HepG2 (cell line): ENCODE measurements around the gene TJP3.

ENCODE experiments used
- ATF3 ChIP-seq: sonication (generic); formaldehyde crosslinking; IDR thresholded peaks from 2 replicates; pipeline ENCODE4 v1.4.0; 2020; ENCODE audit warnings: missing genetic modification reagents
- BRCA1 ChIP-seq: sonication (generic); formaldehyde crosslinking; IDR thresholded peaks from 2 replicates; pipeline ENCODE4 v1.4.0; 2020; ENCODE audit warnings: missing genetic modification reagents
- CTCF ChIP-seq: sonication (generic); formaldehyde crosslinking; IDR thresholded peaks from 2 replicates; pipeline ENCODE4 v1.5.0; 2020; ENCODE audit warnings: mild to moderate bottlenecking, missing genetic modification reagents, moderate library complexity
- ZKSCAN1 ChIP-seq: fragments of 150-350 bp; IDR thresholded peaks from 2 replicates; pipeline ENCODE4 v1.6.1; 2014; ENCODE audit warnings: low read length
- ZNF513 ChIP-seq: sonication (generic); formaldehyde crosslinking; conservative IDR thresholded peaks from 2 replicates; pipeline ENCODE4 v1.5.0; 2020; ENCODE audit warnings: missing genetic modification reagents
- ZNF574 ChIP-seq: sonication (generic); formaldehyde crosslinking; IDR thresholded peaks from 2 replicates; pipeline ENCODE4 v1.4.0; 2020; ENCODE audit warnings: missing genetic modification reagents

GRCh38 chr19:3761382-3762129, 53.4 kb downstream of the TJP3 start, which contains the start of gene APBA3:
- peak; percentile 90 for TF ChIP-seq ZNF574 (CRISPR knock-in tag)
- TF ChIP-seq CTCF (CRISPR knock-in tag) = peak; percentile 93
- no peak for TF ChIP-seq ZNF513
- peak; percentile 97 for TF ChIP-seq ZKSCAN1
- TF ChIP-seq ATF3 (CRISPR knock-in tag) = no peak
- TF ChIP-seq BRCA1 = peak; percentile 65; the same call in 1 of the 2 replicates
